ENCODE measurements around the gene SYNE3.

Gene SYNE3

GRCh38 chr14:95489214-95490137, 27.0 kb downstream of the SYNE3 start:
- Histone ChIP-seq H3K9me3 (ENCODE audit: control insufficient read depth, low read length) (no peaks in the 10 kb centered on the region), H3K4me2 (ENCODE audit: low read length) (no peak overlapping the region), H3K27ac (no peak overlapping the region), H3K9ac (no peak overlapping the region), H3K4me1 (no peaks in the 10 kb centered on the region), H3K27me3 (ENCODE audit: control insufficient read depth, insufficient read depth, low read length) (no peaks in the 10 kb centered on the region), H3K4me3 (ENCODE audit: low read depth, low read length) (no peak overlapping the region), H2AFZ (no peak overlapping the region), H3K79me2 (no peaks in the 10 kb centered on the region), H3K36me3 (ENCODE audit: control insufficient read depth, insufficient read depth, low read length) (no peaks in the 10 kb centered on the region)
- TF ChIP-seq CTCF (IDR thresholded peaks at IDR 0.05), result no peak

- no peak for TF ChIP-seq CTCF (IDR thresholded peaks at IDR 0.05)
- H3K9me3 ChIP-seq (ENCODE audit: control insufficient read depth, low read length), result no peaks in the 10 kb centered on the region
- no peak overlapping the region for H2AFZ ChIP-seq
- no peak overlapping the region for H3K4me2 ChIP-seq (ENCODE audit: low read length)
- H3K9ac ChIP-seq, result no peak overlapping the region
- H3K4me1 ChIP-seq, result no peaks in the 10 kb centered on the region
- no peaks in the 10 kb centered on the region for H3K36me3 ChIP-seq (ENCODE audit: control insufficient read depth, insufficient read depth, low read length)
- no peak overlapping the region for H3K4me3 ChIP-seq (ENCODE audit: low read depth, low read length)
- no peaks in the 10 kb centered on the region for H3K27me3 ChIP-seq (ENCODE audit: control insufficient read depth, insufficient read depth, low read length)
- H3K27ac ChIP-seq, result no peak overlapping the region
- H3K79me2 ChIP-seq, result no peaks in the 10 kb centered on the region
Observed at GRCh38 chr14:95488376-95489213, 27.9 kb downstream of the SYNE3 start.

- H3K79me2 ChIP-seq, result no peaks in the 10 kb centered on the region
- H3K9me3 ChIP-seq (ENCODE audit: control insufficient read depth, low read length), result no peaks in the 10 kb centered on the region
- no peak overlapping the region for H3K4me2 ChIP-seq (ENCODE audit: low read length)
- no peak overlapping the region for H3K27ac ChIP-seq
- H3K4me3 ChIP-seq (ENCODE audit: low read depth, low read length), result no peak overlapping the region
- no peak overlapping the region for H3K9ac ChIP-seq
- no peaks in the 10 kb centered on the region for H3K4me1 ChIP-seq
- H3K27me3 ChIP-seq (ENCODE audit: control insufficient read depth, insufficient read depth, low read length), result no peaks in the 10 kb centered on the region
- H2AFZ ChIP-seq, result no peak overlapping the region
- H3K36me3 ChIP-seq (ENCODE audit: control insufficient read depth, insufficient read depth, low read length), result no peaks in the 10 kb centered on the region
- TF ChIP-seq CTCF (IDR thresholded peaks at IDR 0.05), result no peak
Observed at GRCh38 chr14:95487669-95488084, 28.8 kb downstream of the SYNE3 start.

- H3K27ac ChIP-seq, result no peak overlapping the region
Observed at GRCh38 chr14:95486875-95487668, 29.4 kb downstream of the SYNE3 start.

More at GRCh38 chr14:95486875-95487668, 29.4 kb downstream of the SYNE3 start:
- Histone ChIP-seq H3K27me3 (ENCODE audit: control insufficient read depth, insufficient read depth, low read length) (no peaks in the 10 kb centered on the region), H2AFZ (no peak overlapping the region), H3K79me2 (no peaks in the 10 kb centered on the region), H3K4me1 (no peaks in the 10 kb centered on the region), H3K9ac (no peak overlapping the region), H3K9me3 (ENCODE audit: control insufficient read depth, low read length) (no peaks in the 10 kb centered on the region), H3K4me3 (ENCODE audit: low read depth, low read length) (no peak overlapping the region), H3K4me2 (ENCODE audit: low read length) (no peak overlapping the region), H3K36me3 (ENCODE audit: control insufficient read depth, insufficient read depth, low read length) (no peaks in the 10 kb centered on the region)
- TF ChIP-seq CTCF (IDR thresholded peaks at IDR 0.05), result no peak

Measured in parathyroid adenoma (tissue), 2 donors.